HUDEP-2 (cell line): Measurements from ENCODE around the gene MRGPRF.

Source experiments
- DNase-seq, 76 experiments: peaks; one replicate each; lab custom pipeline; 2025; ENCODE audit not compliant: unreplicated experiment in 76 of 76; lab: John Stamatoyannopoulos, UW

Gene MRGPRF, protein sequence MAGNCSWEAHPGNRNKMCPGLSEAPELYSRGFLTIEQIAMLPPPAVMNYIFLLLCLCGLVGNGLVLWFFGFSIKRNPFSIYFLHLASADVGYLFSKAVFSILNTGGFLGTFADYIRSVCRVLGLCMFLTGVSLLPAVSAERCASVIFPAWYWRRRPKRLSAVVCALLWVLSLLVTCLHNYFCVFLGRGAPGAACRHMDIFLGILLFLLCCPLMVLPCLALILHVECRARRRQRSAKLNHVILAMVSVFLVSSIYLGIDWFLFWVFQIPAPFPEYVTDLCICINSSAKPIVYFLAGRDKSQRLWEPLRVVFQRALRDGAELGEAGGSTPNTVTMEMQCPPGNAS

DNA sequence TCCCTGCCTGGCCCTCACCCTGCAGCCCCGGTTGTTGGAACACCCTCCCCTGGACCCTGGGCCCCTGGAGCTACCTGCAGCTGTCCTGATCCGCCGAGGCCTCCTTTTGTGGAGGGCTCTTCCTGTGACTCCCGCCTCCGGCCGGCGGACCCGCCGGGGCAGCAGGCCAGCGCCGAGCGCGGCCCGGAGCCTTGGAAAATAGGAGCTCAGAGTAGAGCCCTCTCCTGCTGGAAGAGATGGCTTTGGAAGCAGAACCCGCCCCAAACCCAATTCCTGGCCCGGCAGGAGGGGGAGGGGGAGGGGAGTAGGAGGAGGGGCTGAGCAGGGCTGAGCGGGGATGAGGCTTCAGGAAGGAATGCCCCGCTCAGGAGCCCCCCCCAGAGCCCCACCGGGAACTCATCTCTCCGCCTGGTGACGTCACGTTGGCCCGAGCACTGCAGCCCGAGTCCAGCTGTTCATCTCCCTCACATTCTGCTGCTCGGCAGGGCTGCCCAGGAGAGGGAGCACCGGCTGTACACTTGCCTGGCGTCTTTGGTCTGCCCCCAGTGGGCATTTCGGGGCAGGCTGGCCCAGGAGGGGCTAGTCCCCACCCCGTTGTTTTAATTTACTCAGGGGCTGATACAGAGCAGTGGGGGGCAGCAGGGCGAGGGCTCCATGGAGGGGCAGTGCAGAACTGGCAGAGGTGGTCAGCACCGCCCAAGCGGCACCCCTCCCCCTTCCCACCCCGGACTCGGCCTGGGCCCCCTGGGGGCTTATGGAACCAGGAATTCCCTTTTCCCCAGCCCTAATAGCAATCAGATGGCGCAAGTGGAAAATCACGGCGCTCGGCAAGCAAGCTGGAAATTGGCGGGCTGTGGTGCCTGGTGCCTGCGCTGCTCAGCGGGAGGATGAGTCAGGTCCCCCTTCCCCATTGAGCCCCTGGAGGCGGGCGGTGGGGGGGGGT, at the start of gene MRGPRF:
TSS of gene MRGPRF (minus strand) at position 238 of the 943 bp plus-strand sequence. CDS start 3,345 bp downstream, outside the sequence.
- peak in 1 of 76 experiments; percentile 11 for DNase-seq

DNA sequence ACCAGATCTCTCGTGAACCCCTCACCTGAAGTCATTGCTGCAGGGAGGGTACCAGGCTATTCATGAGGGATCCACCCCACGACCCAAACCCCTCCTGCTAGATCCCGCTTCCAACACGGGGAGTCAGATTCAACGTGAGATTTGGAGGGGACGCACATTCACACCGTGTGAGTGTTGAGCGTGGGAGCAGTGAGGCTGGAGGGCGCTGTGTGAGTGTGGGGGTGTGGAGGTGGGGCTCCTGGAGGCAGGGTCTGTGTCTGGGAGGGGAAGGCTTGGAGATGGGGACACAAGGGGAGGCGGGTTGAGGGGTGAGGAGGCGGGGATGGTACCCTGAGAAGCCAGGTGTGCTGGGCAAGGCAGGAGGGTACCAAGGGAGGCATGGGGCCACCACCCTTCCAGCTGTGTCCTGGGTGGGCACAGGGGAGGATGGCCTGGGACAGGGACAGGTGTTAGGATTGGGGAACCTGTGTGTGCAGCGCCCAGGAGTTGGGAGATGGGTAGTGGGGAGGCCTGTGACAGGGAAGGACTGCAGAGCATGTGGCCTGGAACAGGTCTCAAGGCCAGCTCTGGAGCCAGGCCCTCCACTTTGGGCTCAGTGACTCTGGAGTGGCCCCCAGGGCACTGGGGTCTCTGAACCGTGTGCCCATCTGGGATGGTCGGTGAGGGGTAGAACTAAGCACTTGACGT, 49.3 kb upstream of the MRGPRF start:
- DNase-seq: no peak

DNA sequence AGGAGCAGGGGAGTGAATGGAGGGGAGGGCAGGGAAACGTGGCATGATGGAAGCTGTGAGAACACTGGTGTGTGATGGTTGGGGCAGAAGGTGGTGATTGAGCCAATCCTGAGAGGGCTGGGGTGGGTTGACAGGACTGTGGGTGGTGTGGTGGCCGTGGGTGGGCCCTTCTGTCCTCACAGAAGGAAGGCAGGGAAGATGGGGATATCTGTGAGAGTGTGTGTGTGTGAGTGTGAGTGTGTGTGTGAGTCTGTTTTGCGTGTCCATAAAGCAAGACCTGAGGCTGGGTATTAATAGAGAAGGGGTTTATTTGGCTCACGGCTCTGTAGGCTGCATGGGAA, 48.6 kb upstream of the MRGPRF start:
- no peak for DNase-seq

DNA sequence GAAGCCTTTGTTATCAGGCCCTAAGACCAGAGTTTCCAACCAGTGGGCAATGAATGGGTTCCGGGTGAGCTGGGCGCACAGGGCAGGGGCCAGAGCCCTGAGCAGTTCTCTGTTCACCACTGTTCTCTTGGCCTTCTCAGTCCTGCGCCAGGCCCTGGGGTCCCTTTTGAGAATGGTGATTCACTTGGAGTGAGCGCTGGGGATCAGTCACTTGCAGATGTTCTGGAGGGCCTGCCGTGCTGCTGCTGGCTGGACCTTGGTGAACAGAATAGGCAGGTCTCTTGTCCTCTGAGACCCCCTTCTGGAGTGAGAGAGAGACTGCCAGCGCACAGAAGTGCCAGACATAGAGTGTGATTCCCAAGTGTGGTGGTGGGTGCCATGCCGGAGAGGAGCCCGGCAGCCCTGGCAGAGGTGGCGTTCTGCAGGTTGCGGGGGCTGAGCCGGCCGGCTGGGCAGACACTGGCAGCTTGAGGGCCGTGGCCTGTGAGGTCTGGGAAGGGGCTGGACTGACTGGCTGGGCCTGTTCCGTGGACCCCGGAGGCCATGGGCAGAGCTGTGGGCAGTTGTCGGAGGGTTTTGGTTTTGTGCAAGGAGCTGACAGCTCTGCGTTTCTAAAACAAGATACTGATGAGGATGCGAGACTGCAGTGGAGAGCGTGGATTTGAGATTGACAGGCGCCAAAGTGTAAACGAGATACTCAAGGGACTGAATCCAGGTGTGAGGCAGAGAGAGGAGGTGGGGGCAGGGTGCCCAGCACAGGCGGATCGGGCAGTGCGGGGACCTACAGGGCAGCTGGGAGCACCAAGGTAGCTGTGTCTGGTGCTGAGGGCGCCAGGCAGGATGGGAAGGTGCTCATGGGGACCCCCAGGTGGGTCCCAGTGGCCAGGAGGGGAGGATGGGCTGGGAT, 48.0 kb upstream of the MRGPRF start:
- no peak for DNase-seq

DNA sequence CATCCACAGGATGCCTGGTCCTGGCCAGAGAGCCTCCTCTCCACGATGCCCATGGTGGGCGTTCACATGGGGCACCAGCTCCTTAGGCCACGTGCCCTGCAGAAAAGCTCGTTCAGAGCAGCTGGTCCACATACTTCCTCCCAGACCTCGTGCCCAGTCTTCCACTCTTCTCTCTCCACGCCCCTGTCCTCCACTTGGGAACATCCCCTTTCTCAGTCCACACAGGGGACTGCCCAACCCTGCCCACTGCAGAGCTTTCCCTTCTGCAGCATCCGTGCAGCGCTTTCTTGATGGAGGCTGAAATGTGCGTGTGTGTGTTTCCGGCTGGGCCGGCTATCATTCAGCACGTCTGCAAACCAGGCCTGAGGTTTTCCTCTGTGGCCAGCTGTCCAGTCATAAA, 46.9 kb upstream of the MRGPRF start:
- no peak for DNase-seq

- DNase-seq: no peak
These were observed 46.4 kb upstream of the MRGPRF start for GRCh38 chr11:69059429-69059828.

DNA sequence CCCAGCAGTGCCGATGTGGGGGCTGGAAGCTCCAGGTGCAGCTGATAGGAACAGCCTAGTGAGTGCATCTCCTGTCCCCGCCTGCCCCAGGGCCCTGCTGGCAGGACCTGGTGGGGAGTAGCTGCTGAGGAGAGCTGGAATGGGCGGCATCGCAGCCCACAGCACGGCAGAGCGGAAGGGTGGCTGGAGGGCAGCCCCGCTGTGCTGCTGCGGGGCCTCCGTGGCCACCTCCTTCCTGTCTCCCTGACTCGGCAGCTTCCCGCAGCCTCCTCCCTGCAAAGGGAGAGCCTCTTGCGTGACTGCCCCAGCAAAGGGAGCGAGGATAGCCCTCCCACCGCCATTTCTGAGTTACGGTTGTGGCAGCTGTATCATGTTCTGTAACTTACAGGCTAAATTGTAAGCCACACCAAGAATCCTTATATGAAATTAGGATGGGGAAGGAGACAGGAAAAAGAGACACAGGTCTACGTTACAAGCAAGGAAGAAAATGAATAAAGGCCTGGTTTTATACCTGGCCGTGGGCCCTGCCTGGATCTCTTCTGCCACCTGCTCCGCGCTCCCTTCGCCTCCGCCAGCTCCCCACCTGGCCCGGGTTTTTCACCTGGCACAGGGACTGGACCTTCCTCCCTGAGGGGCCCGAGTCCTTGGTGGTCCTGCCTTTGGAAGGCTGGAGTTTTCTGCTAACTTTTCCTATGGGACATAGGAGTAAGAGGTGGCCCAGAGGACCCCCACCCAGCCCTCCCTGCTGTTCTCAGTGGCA, 45.6 kb upstream of the MRGPRF start:
- no peak for DNase-seq

- DNase-seq: no peak
These were observed 44.8 kb upstream of the MRGPRF start for GRCh38 chr11:69057801-69058200.

- no peak for DNase-seq
These were observed 44.2 kb upstream of the MRGPRF start for GRCh38 chr11:69057236-69057635.

- peak in 57 of 76 experiments; percentile 2 to 71 (median 41) for DNase-seq
These were observed 42.8 kb upstream of the MRGPRF start for GRCh38 chr11:69055598-69056516.

GRCh38 chr11:69055212-69055586, 42.2 kb upstream of the MRGPRF start:
- no peak for DNase-seq

- no peak for DNase-seq
These were observed 41.6 kb upstream of the MRGPRF start for GRCh38 chr11:69054397-69055211.

GRCh38 chr11:69053546-69054396, 40.7 kb upstream of the MRGPRF start:
- DNase-seq: no peak

- no peak for DNase-seq
These were observed 40.1 kb upstream of the MRGPRF start for GRCh38 chr11:69053169-69053477.

GRCh38 chr11:69052343-69053168, 39.5 kb upstream of the MRGPRF start:
- DNase-seq: no peak
